Measurements from ENCODE around the gene TOMM6.

The TOMM6 gene

DNA sequence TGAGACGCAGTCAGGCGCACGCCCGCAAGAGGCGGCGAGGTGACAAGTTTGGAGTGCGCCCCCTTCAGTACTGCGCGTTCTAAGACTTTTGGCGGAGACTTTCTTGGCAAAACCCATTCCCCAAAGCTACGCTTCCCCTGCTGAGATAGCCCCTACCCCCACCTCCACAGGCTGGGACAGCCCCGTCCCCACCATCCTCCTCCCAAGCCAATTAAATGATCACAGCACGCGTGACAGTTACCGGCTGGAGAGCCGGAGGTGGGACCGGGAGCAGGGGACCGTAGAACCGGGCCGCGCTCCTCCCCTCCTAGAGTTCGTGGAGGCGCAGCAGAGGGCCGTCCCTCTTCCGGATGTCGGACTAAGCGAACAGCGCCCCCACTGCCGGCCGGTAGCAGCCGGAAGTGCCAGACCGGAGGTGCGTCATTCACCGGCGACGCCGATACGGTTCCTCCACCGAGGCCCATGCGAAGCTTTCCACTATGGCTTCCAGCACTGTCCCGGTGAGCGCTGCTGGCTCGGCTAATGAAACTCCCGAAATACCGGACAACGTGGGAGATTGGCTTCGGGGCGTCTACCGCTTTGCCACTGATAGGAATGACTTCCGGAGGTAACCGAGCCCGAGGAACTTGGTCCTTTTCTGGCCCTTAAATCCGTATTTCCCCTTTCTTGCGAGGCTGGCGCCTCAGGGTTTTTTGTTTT is at the start of gene TOMM6:
TSS of gene TOMM6 (plus strand) at position 476 of the 699 bp plus-strand sequence. CDS start at position 480, 4 bp downstream.
- peak; percentile 83 for DNase-seq (ENCODE audit: extremely low read depth, low read depth)

DNA sequence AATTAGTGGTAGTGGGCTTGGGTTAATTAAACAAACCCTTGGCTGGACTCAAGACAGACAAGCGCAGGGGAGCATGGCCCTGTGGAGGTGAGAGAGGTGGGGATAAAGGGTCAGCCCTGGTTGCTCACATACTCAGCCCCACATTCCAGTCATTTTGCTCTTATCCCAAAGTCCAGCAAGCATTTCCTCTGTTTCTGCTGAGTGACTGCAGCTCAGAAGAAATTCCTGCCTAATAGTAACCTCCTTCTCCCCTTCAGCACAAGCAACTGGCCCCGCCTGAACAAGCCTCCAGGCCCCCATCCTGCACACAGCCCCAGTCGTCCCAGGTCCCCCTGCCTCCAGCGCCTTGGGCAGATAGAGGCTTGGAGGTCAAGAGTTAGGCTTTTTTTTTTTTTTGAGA is 48.5 kb upstream of the TOMM6 start:
- no peak for DNase-seq (ENCODE audit: extremely low read depth, low read depth)
- TF ChIP-seq, protein P1, sequence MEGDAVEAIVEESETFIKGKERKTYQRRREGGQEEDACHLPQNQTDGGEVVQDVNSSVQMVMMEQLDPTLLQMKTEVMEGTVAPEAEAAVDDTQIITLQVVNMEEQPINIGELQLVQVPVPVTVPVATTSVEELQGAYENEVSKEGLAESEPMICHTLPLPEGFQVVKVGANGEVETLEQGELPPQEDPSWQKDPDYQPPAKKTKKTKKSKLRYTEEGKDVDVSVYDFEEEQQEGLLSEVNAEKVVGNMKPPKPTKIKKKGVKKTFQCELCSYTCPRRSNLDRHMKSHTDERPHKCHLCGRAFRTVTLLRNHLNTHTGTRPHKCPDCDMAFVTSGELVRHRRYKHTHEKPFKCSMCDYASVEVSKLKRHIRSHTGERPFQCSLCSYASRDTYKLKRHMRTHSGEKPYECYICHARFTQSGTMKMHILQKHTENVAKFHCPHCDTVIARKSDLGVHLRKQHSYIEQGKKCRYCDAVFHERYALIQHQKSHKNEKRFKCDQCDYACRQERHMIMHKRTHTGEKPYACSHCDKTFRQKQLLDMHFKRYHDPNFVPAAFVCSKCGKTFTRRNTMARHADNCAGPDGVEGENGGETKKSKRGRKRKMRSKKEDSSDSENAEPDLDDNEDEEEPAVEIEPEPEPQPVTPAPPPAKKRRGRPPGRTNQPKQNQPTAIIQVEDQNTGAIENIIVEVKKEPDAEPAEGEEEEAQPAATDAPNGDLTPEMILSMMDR (IDR thresholded peaks at IDR 0.05; ENCODE audit: low read depth, low read length): no peak

More for the DNA sequence above, at the start of gene TOMM6:
- TF ChIP-seq, protein P1 (IDR thresholded peaks at IDR 0.05; ENCODE audit: low read depth, low read length): peak; percentile 75

DNA sequence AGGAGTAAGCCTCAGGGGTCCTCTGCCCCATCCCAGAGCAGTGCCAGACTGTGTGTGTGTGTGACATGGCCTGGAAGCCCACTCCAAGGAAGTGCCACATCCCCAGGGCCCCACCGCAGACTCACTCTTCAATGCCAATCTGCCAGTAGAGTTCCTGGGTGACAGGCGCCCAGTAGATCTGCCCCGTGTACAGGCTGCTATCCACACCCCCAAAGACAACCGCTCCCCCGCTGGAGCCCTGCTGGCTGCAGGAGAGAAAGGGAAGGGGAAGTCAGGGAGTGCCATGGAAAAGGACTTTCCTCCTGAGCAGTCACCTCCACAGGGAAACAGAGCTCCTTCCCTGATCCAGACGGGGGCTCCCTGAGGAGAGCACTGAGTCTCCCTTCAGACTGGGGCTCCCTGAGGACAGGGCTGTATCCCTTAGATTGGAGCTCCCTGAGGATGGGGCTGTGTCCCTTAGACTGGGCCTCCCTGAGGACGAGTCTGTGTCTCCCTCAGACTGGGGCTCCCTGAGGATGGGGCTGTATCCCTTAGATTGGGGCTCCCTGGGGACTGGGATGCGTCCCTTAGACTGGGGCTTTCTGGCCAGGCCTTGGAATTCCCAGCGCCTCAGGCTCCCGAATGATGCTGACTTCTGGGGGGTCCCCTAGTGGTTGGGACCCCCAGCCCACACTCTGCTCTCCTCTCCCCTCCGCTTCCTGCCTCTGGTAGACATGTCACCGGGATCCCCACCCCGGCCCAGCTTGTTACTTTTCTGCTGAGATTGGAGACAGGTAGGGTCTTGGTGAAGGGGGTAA is 46.9 kb upstream of the TOMM6 start:
- DNase-seq (ENCODE audit: extremely low read depth, low read depth): no peak
- TF ChIP-seq, protein P1 (IDR thresholded peaks at IDR 0.05; ENCODE audit: low read depth, low read length): no peak

DNA sequence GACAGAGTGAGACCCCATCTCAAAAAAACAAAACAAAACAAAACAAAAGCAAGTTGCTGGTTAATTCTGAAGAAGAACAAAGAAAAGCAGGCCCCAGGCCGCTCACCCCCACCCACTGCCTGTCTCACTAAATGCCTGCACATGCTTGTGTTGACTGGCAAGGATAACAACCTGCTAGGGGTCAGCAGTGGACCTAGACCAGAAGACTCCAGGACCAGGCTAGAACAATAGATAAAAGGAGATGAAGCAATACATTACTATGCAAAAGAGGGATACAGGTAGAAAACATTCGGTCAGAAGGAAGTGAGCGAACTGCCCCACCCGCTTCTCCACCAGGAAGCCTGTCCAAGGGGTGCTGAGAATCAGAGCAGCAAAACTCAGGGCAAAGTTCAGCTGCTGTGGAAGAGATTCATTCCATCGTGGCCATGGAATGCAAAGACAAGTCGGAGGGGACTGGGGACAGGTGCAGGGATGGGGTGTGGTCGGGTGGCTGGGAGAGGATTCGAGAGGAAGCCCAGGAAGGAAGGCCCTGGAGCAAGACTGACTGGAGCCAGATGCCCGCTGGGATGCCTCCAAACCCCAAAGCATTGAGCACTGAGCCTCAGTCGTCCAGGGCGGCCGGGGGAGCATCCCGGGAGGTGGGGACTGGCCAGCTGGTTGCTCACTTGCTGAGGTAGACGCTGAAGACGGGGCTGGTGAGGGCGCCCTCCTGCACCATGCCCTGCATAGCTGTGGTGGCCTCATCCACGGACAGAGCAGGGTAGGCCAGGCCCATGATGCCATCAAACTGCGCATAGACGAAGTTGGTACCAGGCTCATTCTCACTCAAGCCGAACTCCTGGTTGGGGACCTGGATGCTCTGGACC is 45.6 kb upstream of the TOMM6 start:
- TF ChIP-seq, protein P1 (IDR thresholded peaks at IDR 0.05; ENCODE audit: low read depth, low read length): no peak

DNA sequence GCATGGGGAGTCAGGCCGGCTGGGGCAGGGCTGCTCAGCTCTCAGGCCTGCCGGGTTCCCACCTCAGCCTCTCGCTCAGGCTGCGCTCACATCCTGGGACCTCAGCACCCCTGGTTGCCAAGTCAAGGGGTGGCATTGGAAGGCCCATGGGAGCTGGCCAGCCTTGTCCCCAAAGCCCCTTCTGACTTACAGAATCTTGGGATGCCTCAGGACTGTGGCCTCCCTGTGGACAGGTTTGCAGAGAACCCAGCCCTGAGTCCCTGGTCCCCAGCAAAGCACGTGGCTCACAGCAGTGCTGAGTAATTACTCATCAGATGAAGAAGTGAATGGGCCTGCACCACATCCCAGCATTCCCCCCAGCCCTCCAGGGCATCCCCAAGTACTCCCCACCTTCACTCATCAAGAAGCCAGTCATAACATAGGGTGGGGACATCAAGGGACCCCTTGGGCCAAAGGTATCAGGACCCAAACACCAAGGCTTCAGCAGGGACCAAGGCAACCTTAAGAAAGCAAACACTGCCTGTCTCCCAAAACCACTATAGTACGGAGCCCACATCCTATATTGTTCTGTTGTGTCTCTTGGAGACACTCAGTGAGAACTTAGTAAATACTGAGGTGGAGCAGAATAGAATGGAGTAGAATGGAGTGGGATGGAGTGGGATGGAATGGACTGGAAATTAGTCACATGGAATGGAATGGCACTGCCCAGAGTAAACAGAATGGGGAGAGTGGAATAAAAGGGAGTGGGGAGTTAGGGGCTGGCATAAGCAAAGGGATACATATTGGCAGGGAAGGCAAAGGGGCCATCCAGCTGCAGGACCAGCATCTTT is 43.9 kb upstream of the TOMM6 start:
- no peak for DNase-seq (ENCODE audit: extremely low read depth, low read depth)
- TF ChIP-seq, protein P1 (IDR thresholded peaks at IDR 0.05; ENCODE audit: low read depth, low read length): no peak

More for the DNA sequence above, 45.6 kb upstream of the TOMM6 start:
- DNase-seq (ENCODE audit: extremely low read depth, low read depth): no peak

DNA sequence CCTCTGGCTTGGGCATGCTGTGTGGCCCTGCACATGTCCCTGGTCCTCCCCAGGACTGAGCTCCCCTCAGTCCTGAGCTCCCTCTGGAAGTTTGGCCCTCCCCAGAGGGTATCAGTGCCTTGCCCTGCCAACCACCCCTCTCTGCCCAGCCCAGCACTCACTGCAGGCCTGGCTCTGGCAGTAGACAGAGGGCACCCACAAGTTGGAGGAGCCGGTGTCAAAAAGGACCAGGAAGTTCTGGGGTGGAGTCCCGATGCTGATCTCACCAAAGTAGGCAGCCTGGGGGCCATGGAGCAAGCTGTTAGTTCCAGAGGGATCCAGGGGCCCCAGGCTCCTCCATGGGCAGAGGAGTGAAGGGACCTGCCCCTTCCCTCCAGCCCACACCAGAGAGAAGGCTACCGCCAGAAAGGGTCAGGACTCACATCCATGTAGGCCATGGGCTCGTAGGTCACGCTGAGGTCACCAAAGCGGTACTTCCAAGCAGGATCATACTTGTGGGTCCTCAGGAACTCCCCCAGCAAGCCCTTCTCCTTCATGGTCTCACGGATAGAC is 43.2 kb upstream of the TOMM6 start:
- DNase-seq (ENCODE audit: extremely low read depth, low read depth): no peak
- TF ChIP-seq, protein P1 (IDR thresholded peaks at IDR 0.05; ENCODE audit: low read depth, low read length): no peak
